HepG2 (cell line): ENCODE data around the gene PERP. TPM values are rescaled to one million over a fixed set of nuclear protein-coding genes. Genes with fewer than 3 reads are reported as not detected.

Experiments
- CHD4 ChIP-seq: fragments of 200-600 bp; sonication (generic); IDR thresholded peaks from 2 replicates; pipeline ENCODE4 v1.7.0; 2017; ENCODE audit warnings: mild to moderate bottlenecking, low read length, borderline replicate concordance
- EP300 ChIP-seq, 3 experiments: sonication (generic) in 1 of 3; formaldehyde crosslinking in 1 of 3; IDR thresholded peaks; 2 replicates each; pipeline versions ENCODE4 v1.5.1 to v1.6.1; 2011 to 2020; ENCODE audit warnings: low read depth in 2 of 3, low read length in 2 of 3, borderline replicate concordance in 1 of 3, improper control_type of control experiment in 1 of 3, mild to moderate bottlenecking in 1 of 3, missing genetic modification reagents in 1 of 3, moderate library complexity in 1 of 3
- FOXO1 ChIP-seq: sonication (generic); formaldehyde crosslinking; IDR thresholded peaks from 2 replicates; pipeline ENCODE4 v1.4.0; 2020; ENCODE audit warnings: missing genetic modification reagents
- IKZF4 ChIP-seq: sonication (generic); formaldehyde crosslinking; IDR thresholded peaks from 2 replicates; pipeline ENCODE4 v1.5.1; 2020; ENCODE audit warnings: borderline replicate concordance, mild to moderate bottlenecking, low read depth, missing genetic modification reagents; ENCODE audit errors: not compliant biosample characterization
- PTBP1 ChIP-seq: fragments of 200-400 bp; formaldehyde crosslinking; IDR thresholded peaks from 2 replicates; pipeline ENCODE4 v1.6.1; 2018; ENCODE audit warnings: low read length, low read depth; ENCODE audit not compliant: poor library complexity, severe bottlenecking
- SOX5 ChIP-seq: IDR thresholded peaks from 2 replicates; pipeline ENCODE4 v1.6.1; 2016; ENCODE audit warnings: borderline replicate concordance
- ZNF792 ChIP-seq: IDR thresholded peaks from 2 replicates; pipeline ENCODE4 v1.6.1; 2016
- polyA plus RNA-seq, 8 experiments: library from polyadenylated mRNA; depleted of rRNA in 3 of 8; stranded (reverse) in 7 of 8; unstranded in 1 of 8; fragments of >200 nt; fragmentation: Illumina TruSeq in 4 of 8; extraction: Trizol in 4 of 8; gene quantifications; 2 replicates each; pipeline versions ENCODE4 v1.2.1 to v1.2.3, GENCODE V29; 2011 to 2016; ENCODE audit warnings: low read depth in 4 of 8, missing spikeins in 1 of 8, mixed read lengths in 1 of 8; ENCODE audit not compliant: insufficient read depth in 1 of 8
- total RNA-seq, 5 experiments: library from RNA; depleted of rRNA; stranded (reverse); fragments of >200 nt; fragmentation: Illumina TruSeq; extraction: Trizol; gene quantifications; 2 replicates each; pipeline ENCODE4 v1.2.3, GENCODE V29; 2016; ENCODE audit warnings: low read depth in 1 of 5
- TF ChIP-seq, protein P1 (sequence below), 2 experiments: sonication (generic) in 1 of 2; formaldehyde crosslinking in 1 of 2; IDR thresholded peaks; 2 replicates each; pipeline versions ENCODE4 v1.5.1 to v1.6.1; 2011 to 2020; ENCODE audit warnings: borderline replicate concordance in 1 of 2, low read depth in 1 of 2, low read length in 1 of 2, mild to moderate bottlenecking in 1 of 2, missing genetic modification reagents in 1 of 2, moderate library complexity in 1 of 2
- TF ChIP-seq, protein P2 (sequence below): sonication (generic); formaldehyde crosslinking; IDR thresholded peaks from 2 replicates; pipeline ENCODE4 v1.4.0; 2020; ENCODE audit warnings: mild to moderate bottlenecking, missing genetic modification reagents
- TF ChIP-seq, protein P3 (sequence below): sonication (generic); formaldehyde crosslinking; conservative IDR thresholded peaks from 2 replicates; pipeline ENCODE4 v1.4.0; 2020; ENCODE audit warnings: mild to moderate bottlenecking, missing genetic modification reagents, moderate library complexity
- TF ChIP-seq, protein P4 (sequence below): sonication (generic); formaldehyde crosslinking; IDR thresholded peaks from 2 replicates; pipeline ENCODE4 v1.5.1; 2020; ENCODE audit warnings: mild to moderate bottlenecking, missing genetic modification reagents, borderline replicate concordance

The PERP gene
- total and polyA plus RNA-seq, 2 of the 13 experiments (the other 11 are each of a cell fraction or from before 2014, with no cell fraction given), result 26.0 to 53.0 TPM

DNA sequence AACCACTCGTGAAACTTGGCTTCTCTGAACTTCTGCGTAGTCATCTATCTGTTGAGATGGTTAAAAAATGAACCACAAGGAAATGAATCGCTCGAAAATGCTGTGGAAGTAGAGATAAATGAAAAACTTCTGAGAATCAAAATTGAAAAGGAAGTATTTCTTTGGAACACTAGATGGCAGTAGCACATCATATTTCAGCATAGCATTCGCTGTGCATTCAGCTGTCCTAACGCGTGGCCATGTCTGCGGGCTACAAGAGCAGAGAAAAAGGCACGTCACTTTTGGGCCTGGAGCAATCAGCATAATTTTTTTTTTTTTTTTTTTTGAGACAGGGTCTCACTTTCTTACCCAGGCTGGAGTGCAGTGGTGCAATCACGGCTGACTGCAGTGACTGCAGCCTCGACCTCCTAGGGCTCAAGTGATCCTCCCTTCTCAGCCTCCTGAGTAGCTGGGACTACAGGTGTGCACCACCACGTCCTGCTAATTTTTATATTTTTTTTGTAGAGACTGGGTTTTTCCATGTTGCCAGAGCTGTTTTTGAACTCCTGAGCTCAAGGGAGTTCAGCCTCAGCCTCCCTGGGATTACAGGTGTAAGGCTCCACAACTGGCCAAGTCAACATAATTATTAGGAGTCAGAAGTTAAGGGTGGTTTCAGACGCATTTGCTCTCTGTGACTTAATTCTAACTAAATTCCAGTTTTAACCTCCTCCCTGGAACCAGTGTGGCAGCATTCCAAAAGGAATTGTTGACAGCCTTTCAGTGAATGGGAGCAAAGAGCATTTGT, 8.8 kb upstream of the PERP start (continued):
- TF ChIP-seq, protein P1, sequence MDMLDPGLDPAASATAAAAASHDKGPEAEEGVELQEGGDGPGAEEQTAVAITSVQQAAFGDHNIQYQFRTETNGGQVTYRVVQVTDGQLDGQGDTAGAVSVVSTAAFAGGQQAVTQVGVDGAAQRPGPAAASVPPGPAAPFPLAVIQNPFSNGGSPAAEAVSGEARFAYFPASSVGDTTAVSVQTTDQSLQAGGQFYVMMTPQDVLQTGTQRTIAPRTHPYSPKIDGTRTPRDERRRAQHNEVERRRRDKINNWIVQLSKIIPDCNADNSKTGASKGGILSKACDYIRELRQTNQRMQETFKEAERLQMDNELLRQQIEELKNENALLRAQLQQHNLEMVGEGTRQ (IDR thresholded peaks at IDR 0.05; ENCODE audit: low read depth, low read length), result no peak
- TF ChIP-seq, protein P1 (CRISPR knock-in tag; IDR thresholded peaks at IDR 0.05; ENCODE audit: borderline replicate concordance), result no peak
- TF ChIP-seq EP300 (IDR thresholded peaks at IDR 0.05; ENCODE audit: low read depth in 2 of 2, low read length in 2 of 2) (no peak), EP300 (CRISPR knock-in tag; IDR thresholded peaks at IDR 0.05; ENCODE audit: borderline replicate concordance) (no peak), CHD4 (0 out of 2 replicates have a peak, but pooled peaks have one; percentile 16), PTBP1 (no peak), ZNF792 (CRISPR knock-in tag) (no peak), FOXO1 (CRISPR knock-in tag) (peak; percentile 28; the same call in 1 of the 2 replicates), SOX5 (CRISPR knock-in tag) (peak; percentile 39; the same call in 1 of the 2 replicates), IKZF4 (no peak)
- TF ChIP-seq, protein P2, sequence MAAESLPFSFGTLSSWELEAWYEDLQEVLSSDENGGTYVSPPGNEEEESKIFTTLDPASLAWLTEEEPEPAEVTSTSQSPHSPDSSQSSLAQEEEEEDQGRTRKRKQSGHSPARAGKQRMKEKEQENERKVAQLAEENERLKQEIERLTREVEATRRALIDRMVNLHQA (CRISPR knock-in tag), result no peak
- TF ChIP-seq, protein P3, sequence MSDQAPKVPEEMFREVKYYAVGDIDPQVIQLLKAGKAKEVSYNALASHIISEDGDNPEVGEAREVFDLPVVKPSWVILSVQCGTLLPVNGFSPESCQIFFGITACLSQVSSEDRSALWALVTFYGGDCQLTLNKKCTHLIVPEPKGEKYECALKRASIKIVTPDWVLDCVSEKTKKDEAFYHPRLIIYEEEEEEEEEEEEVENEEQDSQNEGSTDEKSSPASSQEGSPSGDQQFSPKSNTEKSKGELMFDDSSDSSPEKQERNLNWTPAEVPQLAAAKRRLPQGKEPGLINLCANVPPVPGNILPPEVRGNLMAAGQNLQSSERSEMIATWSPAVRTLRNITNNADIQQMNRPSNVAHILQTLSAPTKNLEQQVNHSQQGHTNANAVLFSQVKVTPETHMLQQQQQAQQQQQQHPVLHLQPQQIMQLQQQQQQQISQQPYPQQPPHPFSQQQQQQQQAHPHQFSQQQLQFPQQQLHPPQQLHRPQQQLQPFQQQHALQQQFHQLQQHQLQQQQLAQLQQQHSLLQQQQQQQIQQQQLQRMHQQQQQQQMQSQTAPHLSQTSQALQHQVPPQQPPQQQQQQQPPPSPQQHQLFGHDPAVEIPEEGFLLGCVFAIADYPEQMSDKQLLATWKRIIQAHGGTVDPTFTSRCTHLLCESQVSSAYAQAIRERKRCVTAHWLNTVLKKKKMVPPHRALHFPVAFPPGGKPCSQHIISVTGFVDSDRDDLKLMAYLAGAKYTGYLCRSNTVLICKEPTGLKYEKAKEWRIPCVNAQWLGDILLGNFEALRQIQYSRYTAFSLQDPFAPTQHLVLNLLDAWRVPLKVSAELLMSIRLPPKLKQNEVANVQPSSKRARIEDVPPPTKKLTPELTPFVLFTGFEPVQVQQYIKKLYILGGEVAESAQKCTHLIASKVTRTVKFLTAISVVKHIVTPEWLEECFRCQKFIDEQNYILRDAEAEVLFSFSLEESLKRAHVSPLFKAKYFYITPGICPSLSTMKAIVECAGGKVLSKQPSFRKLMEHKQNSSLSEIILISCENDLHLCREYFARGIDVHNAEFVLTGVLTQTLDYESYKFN, result peak; percentile 53
- TF ChIP-seq, protein P4, sequence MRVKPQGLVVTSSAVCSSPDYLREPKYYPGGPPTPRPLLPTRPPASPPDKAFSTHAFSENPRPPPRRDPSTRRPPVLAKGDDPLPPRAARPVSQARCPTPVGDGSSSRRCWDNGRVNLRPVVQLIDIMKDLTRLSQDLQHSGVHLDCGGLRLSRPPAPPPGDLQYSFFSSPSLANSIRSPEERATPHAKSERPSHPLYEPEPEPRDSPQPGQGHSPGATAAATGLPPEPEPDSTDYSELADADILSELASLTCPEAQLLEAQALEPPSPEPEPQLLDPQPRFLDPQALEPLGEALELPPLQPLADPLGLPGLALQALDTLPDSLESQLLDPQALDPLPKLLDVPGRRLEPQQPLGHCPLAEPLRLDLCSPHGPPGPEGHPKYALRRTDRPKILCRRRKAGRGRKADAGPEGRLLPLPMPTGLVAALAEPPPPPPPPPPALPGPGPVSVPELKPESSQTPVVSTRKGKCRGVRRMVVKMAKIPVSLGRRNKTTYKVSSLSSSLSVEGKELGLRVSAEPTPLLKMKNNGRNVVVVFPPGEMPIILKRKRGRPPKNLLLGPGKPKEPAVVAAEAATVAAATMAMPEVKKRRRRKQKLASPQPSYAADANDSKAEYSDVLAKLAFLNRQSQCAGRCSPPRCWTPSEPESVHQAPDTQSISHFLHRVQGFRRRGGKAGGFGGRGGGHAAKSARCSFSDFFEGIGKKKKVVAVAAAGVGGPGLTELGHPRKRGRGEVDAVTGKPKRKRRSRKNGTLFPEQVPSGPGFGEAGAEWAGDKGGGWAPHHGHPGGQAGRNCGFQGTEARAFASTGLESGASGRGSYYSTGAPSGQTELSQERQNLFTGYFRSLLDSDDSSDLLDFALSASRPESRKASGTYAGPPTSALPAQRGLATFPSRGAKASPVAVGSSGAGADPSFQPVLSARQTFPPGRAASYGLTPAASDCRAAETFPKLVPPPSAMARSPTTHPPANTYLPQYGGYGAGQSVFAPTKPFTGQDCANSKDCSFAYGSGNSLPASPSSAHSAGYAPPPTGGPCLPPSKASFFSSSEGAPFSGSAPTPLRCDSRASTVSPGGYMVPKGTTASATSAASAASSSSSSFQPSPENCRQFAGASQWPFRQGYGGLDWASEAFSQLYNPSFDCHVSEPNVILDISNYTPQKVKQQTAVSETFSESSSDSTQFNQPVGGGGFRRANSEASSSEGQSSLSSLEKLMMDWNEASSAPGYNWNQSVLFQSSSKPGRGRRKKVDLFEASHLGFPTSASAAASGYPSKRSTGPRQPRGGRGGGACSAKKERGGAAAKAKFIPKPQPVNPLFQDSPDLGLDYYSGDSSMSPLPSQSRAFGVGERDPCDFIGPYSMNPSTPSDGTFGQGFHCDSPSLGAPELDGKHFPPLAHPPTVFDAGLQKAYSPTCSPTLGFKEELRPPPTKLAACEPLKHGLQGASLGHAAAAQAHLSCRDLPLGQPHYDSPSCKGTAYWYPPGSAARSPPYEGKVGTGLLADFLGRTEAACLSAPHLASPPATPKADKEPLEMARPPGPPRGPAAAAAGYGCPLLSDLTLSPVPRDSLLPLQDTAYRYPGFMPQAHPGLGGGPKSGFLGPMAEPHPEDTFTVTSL (CRISPR knock-in tag), result peak; percentile 68; the same call in 1 of the 2 replicates
